ENCODE data around the gene FANCI.

DNA sequence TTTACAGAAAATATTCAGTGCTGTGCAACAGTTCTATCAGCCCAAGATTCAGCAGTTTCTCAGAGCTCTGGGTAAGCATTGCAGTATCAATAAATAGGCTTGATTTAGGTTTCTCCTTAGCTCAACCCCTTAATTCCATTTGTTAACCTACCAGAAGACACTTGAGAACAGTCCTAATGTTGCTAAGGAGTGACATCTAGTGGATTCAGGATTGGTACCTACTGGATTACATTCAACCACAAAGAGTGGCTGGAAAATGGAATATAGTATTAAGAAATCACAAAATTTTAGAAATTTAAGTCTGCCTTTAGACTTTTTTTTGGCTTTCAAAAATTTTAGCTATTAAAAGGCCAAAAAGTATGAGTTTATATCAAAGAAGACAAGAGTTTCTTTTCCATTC lies 56.1 kb downstream of the FANCI start:
- TF ChIP-seq EZH2 (IDR thresholded peaks at IDR 0.05; ENCODE audit: borderline replicate concordance, low read depth, low read length, severe bottlenecking): no peak
- TF ChIP-seq, protein P1, sequence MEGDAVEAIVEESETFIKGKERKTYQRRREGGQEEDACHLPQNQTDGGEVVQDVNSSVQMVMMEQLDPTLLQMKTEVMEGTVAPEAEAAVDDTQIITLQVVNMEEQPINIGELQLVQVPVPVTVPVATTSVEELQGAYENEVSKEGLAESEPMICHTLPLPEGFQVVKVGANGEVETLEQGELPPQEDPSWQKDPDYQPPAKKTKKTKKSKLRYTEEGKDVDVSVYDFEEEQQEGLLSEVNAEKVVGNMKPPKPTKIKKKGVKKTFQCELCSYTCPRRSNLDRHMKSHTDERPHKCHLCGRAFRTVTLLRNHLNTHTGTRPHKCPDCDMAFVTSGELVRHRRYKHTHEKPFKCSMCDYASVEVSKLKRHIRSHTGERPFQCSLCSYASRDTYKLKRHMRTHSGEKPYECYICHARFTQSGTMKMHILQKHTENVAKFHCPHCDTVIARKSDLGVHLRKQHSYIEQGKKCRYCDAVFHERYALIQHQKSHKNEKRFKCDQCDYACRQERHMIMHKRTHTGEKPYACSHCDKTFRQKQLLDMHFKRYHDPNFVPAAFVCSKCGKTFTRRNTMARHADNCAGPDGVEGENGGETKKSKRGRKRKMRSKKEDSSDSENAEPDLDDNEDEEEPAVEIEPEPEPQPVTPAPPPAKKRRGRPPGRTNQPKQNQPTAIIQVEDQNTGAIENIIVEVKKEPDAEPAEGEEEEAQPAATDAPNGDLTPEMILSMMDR (IDR thresholded peaks at IDR 0.05; ENCODE audit: borderline replicate concordance, extremely low read depth, low read length, poor library complexity, severe bottlenecking): peak; percentile 9

Measured in DND-41 (cell line).